Stimulated activated CD8-positive, alpha-beta memory T cell treated with anti-CD3 and anti-CD28 coated beads, Interleukin-15, amount 100 ng/mL, for 24 hours (primary cell): ENCODE results near the gene ZNF831.

ENCODE experiments used
- DNase-seq: peaks from one replicate; pipeline ENCODE4 v3.0.0-alpha.2; 2020; ENCODE audit warnings: low read depth

The ZNF831 gene

DNA sequence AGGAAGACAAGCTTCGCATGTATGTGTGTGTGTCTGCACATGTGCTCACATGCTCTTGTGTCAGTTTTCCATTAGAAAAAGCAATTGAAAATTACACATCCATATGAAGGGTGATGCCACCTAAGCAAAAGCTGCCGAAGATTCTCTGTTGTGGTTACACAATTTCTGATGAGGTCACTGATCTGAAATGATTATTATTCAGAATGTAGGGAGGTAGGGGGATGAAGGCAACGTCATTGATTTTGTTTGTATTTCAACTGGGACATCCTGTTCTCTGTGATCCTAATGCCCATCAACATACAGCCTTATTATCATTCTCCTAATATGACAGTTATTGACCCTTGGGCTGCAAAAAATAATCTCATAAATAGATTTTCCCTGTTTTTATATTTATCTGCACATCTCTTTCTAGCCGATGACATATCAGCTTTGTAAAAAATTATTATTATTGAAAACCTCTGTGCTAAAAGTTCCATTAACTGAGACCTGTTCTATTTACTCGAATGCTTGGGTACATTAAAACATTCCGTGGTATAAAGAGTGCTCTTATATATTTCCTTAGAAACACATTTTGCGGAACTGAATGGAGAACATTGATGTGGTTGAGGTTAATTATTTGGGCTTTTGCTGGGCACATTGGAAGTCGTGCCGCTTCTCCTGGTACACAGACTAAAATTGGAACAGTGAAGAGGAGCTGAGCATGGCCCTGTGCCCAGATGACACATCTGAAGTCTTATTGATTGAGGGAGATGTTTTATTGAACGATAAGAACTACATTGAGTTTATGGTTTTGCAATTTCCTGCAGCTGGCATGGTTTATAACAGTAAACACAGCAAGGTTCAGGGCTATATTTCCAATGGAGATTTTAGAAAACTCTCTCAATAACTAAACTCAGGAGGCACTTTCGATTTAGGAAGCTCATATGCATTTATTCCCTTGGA, 51.3 kb downstream of the ZNF831 start:
- no peak for DNase-seq

GRCh38 chr20:59217173-59217572, 53.6 kb downstream of the ZNF831 start:
- no peak for DNase-seq

DNA sequence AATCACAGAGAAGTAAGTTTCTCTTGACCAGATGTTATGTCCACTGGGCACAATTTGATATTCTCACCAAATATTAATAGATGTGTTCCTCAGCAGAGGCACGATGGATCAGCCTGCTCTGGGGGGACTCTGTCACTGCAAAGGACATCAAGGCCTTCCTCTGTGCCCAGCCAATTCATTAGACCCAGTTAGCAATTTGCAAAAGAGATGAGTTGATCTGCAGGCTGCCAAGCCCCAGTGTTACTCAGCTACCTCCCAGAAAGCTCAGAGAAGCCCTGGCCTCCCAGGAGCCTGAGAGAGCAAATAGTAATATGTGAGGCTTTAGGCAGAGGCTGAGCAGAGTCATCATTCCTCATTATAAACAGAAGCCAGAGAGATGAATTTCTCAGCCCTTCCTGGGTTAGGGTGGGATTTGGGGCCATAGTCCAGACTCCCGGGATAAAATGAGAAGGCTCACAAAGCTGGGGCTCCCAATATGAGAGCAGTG, 54.2 kb downstream of the ZNF831 start:
- no peak for DNase-seq

- DNase-seq: no peak
Observed at GRCh38 chr20:59219211-59219610, 55.6 kb downstream of the ZNF831 start.

DNA sequence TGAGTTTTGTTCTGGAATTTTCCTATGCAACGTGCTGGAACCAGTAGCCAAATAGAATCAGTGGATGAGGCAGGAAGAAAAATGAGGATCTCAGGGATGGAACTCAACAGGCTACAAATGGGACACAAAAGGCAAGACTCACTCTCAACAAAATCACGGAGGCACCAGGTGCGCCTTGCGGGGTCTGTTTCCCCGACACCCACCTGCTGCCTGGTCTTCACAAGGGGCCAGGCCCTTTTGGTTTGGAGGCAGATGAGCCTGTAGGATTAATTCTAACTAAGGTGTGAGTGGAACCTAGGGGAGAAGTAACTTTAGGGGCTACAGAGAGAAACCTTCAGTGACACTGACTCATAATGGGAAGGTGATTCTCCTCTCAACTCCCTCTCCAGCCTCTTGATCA, 56.5 kb downstream of the ZNF831 start:
- DNase-seq: no peak

DNA sequence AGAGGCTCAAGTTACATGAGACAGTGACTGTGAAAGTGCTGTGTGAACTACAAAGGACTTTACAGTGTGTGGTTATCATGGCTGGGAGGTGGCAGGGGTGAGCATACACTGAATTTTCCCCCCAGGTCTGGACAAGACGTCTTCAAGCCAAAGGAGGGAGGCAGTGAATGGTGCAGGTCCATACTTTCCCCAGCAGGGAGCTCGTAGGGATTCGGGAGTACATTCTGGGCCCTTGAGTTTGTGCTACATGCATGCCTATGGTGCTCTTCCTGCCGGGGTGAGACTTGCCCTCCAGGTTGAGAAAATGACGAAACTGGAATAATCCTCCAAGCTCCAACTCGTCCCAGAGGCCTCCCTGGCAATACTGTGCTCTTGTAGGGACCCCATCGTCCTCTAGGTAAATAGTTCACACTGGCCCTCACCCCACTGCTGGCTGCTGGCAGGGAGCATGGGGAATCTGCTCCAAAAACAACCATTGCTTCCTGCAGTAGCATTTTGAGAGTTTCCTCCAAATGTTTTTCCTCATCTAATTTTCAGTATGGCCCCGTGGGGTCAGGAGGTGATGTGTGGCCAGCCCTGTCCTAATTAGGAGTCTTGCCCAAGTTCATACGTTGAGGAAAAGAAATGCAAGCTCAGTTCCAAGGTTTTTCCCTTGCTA, 57.6 kb downstream of the ZNF831 start:
- no peak for DNase-seq

GRCh38 chr20:59221707-59222252, 58.2 kb downstream of the ZNF831 start:
- DNase-seq: no peak

- peak; percentile 80 for DNase-seq
Observed at GRCh38 chr20:59222253-59223181, 58.9 kb downstream of the ZNF831 start.

DNA sequence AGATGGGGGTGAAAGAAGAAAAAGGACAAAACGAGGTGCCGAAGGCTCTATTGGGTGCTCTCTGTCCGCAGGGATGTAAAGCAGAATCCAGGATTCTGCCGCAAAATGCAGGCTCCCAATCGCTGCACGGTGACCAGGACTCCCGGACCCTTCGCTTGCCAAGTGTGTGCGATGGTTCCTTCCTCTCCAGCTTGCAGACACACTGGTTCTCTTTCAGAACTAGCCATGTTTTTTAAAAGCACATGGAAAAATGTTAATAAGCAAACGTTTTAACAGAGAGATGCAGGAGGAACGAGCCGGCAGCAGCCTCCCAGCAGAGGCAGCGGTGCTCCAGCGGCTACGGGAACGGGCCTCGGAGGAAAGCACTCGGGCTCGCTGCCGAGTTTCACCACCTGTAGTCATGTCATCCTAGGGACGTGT, 59.6 kb downstream of the ZNF831 start:
- no peak for DNase-seq

GRCh38 chr20:59223750-59224149, 60.1 kb downstream of the ZNF831 start:
- no peak for DNase-seq

- DNase-seq: no peak
Observed at GRCh38 chr20:59224236-59224635, 60.6 kb downstream of the ZNF831 start.

DNA sequence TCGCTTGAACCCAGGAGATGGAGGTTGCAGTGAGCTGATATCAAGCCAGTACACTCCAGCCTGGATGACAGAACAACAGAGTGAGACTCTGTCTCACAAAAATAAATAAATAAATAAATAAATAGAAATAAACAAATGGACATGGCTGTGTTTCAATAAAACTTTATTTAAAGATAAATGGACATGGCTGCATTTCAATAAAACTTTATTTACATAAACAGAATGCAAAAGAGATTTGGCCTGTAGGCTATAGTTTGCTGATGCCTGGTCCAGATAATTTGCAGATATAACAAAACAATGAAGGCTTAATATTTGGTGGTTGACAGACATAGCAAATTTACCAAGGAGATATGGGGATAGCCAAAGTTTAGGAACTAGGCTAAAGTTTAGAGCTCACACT, 66.8 kb downstream of the ZNF831 start:
- DNase-seq: no peak

GRCh38 chr20:59231124-59231804, 67.6 kb downstream of the ZNF831 start:
- no peak for DNase-seq

GRCh38 chr20:59232618-59233017, 69.0 kb downstream of the ZNF831 start:
- DNase-seq: no peak

DNA sequence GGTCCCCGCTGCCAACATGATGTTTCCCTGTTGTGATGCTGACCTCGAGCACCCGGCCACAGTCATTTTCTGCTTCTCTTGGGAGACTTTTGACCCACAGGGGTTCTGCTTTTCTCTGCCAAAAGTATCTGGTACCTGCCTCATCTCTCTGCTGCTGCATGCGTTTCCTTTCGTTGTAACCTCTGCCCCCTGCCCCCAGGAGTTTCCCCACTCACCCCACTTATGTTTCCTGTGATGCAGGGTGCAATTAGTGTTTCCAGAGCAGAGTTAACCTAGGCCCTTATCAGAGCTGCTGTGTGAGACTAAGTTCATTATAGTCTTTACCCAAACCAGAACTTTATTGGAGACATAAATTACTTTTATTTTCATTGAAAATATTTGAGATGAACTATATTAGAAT, 71.6 kb downstream of the ZNF831 start:
- DNase-seq: no peak

DNA sequence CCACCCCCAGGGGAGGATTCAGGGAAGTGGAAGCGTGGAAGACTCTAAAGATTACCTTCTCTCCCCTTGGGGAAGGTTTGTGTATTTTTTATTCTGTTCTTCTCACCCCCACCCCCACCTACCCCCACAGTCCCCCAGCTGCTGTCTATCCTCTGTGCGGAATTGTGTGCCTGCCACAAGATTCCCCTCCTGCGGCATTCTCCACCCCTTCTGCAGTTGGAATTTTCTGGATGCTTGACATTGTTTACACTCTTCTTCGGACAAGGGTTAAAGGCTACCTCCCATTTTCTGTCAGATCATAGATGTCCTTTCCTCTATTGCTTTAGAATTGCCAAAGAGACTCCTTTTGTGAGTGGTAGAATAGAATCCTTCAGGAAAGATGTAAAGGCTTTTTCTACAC, 76.4 kb downstream of the ZNF831 start:
- no peak for DNase-seq

DNA sequence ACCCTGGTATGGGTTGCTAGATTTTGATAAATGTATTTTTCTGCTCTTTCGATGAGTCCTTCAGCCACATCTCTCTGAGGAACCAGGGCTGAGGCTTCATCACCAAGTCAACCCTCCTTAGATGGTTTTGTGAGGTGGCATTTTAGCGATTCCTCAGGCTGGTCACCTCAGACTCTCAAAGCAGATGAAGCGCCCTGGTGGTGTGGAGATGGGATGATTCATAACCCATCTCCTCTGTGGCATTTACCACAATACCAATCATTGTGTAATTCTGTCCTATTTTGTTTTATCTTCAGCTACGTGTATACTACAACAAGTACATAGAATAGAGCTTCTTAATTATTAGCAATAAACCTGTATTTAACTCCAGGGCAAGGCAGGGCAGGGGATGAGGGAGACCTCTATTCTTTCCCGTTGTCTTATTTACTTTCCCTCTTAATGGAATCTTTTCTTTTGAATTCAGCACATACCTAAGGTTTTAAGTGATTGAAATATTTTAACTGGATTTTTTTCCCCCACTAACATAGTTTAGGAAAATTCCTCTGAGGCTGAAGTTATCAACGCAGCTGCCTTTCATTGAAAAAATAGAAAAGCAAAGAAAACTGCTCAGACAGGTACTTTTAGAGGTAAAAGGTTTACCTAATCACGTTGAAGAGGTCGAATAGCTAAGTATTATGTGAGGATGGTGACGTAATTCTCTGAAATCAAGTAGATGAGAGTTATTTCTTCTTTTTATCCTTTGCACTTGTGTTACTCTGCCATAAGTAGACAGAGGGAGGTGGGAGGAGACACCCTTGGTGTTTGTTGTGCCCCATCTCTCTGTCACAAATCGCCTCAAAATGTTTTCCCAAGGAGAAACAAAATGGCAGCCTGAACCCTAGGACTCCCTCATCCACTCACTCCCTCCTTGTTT, 79.3 kb downstream of the ZNF831 start:
- no peak for DNase-seq

DNA sequence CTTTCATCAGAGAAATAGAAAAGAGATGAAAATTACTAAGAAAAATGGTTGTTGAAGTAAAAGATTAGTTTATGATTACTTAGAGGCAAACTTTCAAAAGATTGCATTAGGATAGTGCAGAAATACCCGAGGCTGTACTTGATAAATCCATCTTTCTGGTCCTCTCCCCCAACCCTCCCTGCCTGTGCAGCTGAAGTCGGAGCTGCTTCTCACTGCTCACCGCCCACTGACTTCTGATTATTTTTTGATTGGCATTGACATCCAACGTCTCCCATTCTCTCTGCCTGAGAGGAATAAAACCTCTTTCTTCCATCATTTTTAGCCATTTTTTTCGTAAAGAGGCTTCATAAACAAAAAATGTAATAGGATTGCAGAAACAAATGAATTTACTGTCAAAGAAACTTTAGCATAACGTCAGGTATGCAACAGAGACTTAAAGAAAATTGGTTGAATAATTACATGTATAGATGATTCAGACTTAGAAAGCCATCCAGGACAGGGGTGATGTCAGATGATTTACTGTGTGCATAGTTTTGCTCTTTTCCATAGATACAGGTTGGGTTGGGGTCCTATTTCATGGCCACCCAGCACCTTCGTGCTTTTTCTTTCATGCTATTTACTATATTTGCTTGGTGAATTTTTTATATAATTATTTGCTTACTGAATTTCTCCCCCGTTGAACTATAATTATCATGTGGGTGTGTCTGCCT, 83.2 kb downstream of the ZNF831 start:
- DNase-seq: no peak
